Effector memory CD4-positive, alpha-beta T cell (primary cell): Measurements from ENCODE around the gene IFNAR2.

Source experiments
- DNase-seq, 3 donors: peaks; one replicate each; pipeline ENCODE4 v3.0.0-alpha.2; 2020
- H3K27ac ChIP-seq: 2 replicates; pipeline ENCODE4 v1.7.0; 2013; ENCODE audit warnings: mild to moderate bottlenecking, low read length, moderate library complexity; ENCODE audit not compliant: insufficient read depth, poor library complexity, severe bottlenecking
- H3K27me3 ChIP-seq: replicated peaks from 2 replicates; pipeline ENCODE4 v1.7.0; 2013; ENCODE audit warnings: mild to moderate bottlenecking, low read length; ENCODE audit not compliant: insufficient read depth, control insufficient read depth, poor library complexity, severe bottlenecking
- H3K36me3 ChIP-seq: 2 replicates; pipeline ENCODE4 v1.7.0; 2013; ENCODE audit warnings: mild to moderate bottlenecking, low read length, moderate library complexity; ENCODE audit not compliant: control insufficient read depth, insufficient read depth
- H3K4me1 ChIP-seq: 2 replicates; pipeline ENCODE4 v1.7.0; 2013; ENCODE audit warnings: low read length, mild to moderate bottlenecking; ENCODE audit not compliant: control insufficient read depth, insufficient read depth, poor library complexity, severe bottlenecking
- H3K4me3 ChIP-seq: 2 replicates; pipeline ENCODE4 v1.7.0; 2013; ENCODE audit warnings: low read length, low read depth, mild to moderate bottlenecking; ENCODE audit not compliant: insufficient read depth, poor library complexity, severe bottlenecking
- H3K9me3 ChIP-seq: 2 replicates; pipeline ENCODE4 v1.7.0; 2013; ENCODE audit warnings: mild to moderate bottlenecking, low read length, moderate library complexity; ENCODE audit not compliant: control insufficient read depth

The IFNAR2 gene

GRCh38 chr21:33262921-33263320 is 33.2 kb downstream of the IFNAR2 start:
- H3K4me1 ChIP-seq, result peaks cover 23% of the 10 kb centered on the region
- peaks cover 11% of the 10 kb centered on the region for H3K36me3 ChIP-seq
- H3K27ac ChIP-seq, result no peak overlapping the region
- no peak for DNase-seq
- H3K9me3 ChIP-seq, result no peaks in the 10 kb centered on the region
- no peaks in the 10 kb centered on the region for H3K27me3 ChIP-seq
- H3K4me3 ChIP-seq, result no peak overlapping the region

- H3K4me1 ChIP-seq, result peaks cover 36% of the 10 kb centered on the region
- H3K4me3 ChIP-seq, result no peak overlapping the region
- no peaks in the 10 kb centered on the region for H3K27me3 ChIP-seq
- H3K27ac ChIP-seq, result no peak overlapping the region
- no peaks in the 10 kb centered on the region for H3K9me3 ChIP-seq
- DNase-seq, result no peak
- peaks cover 11% of the 10 kb centered on the region for H3K36me3 ChIP-seq
Measured at GRCh38 chr21:33264561-33264960, 34.8 kb downstream of the IFNAR2 start.

GRCh38 chr21:33265664-33266049 is 35.9 kb downstream of the IFNAR2 start:
- Histone ChIP-seq H3K27ac (peak overlapping the region; percentile 76), H3K9me3 (no peaks in the 10 kb centered on the region), H3K4me3 (peak overlapping the region; percentile 69), H3K4me1 (peaks cover 30% of the 10 kb centered on the region), H3K36me3 (peaks cover 11% of the 10 kb centered on the region), H3K27me3 (no peaks in the 10 kb centered on the region)
- DNase-seq, result peak in 1 of 3 donors; percentile 12

GRCh38 chr21:33266050-33266788 is 36.5 kb downstream of the IFNAR2 start, which contains the start of gene IL10RB:
TSS of gene IL10RB (plus strand) at chr21:33266367. CDS start at chr21:33266466, 99 bp downstream.
- Histone ChIP-seq H3K4me3 (peak within 1 kb of the TSS; percentile 69), H3K27me3 (no peaks in the 10 kb centered on the region), H3K4me1 (peaks cover 30% of the 10 kb centered on the region)

DNA sequence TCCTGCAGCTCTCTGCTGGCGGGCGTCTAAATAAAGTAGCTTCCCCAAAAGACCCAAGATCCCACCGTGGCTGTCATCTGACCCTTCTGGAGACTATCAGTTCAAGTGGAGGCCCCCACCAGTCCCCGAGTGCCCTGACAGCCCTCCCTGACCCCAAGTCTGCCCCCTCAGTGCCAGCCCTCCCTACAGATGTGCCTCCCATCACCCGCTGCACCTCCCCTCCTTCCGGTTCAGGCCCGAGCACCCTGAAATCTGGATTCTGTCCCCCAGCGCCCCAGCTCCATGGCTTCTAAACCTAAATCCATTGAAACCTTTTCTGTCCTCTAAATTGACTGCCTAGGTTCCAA is 37.0 kb downstream of the IFNAR2 start:
- peaks cover 27% of the 10 kb centered on the region for H3K4me1 ChIP-seq
- peak overlapping the region; percentile 69 for H3K4me3 ChIP-seq
- H3K27ac ChIP-seq, result peak overlapping the region; percentile 76
- no peaks in the 10 kb centered on the region for H3K27me3 ChIP-seq
- no peaks in the 10 kb centered on the region for H3K9me3 ChIP-seq
- H3K36me3 ChIP-seq, result peaks cover 11% of the 10 kb centered on the region
- peak in 1 of 3 donors; percentile 16 for DNase-seq

More at GRCh38 chr21:33266050-33266788, 36.5 kb downstream of the IFNAR2 start, which contains the start of gene IL10RB:
- Histone ChIP-seq H3K36me3 (peaks cover 11% of the 10 kb centered on the region), H3K27ac (peak within 1 kb of the TSS; percentile 76), H3K9me3 (no peaks in the 10 kb centered on the region)
- peak; percentile 55 to 68 (median 64) for DNase-seq

DNA sequence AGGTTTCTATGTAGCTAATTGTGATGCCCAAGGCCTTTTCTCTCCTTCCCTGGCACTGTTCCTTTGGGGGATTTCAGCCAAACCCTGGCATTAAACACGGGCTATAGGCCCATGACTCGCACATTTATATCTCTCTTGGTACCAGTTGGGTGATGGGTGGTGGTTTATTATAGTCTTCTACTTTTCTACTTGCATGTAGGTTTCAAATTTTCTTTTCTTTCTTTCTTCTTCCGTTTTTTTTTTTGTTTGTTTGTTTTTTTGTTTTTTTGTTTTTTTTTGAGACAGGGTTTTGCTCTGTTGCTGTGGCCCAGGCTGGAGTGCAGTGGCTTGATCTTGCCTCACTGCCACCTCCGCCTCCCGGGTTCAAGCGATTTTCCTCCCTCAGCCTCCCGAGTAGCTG is 37.5 kb downstream of the IFNAR2 start:
- DNase-seq, result no peak
- Histone ChIP-seq H3K36me3 (peaks cover 11% of the 10 kb centered on the region), H3K27me3 (no peaks in the 10 kb centered on the region), H3K4me1 (peaks cover 27% of the 10 kb centered on the region), H3K4me3 (peak overlapping the region; percentile 69), H3K27ac (peak overlapping the region; percentile 76), H3K9me3 (no peaks in the 10 kb centered on the region)

- DNase-seq, result no peak
- Histone ChIP-seq H3K4me1 (peaks cover 27% of the 10 kb centered on the region), H3K4me3 (peak overlapping the region; percentile 9), H3K36me3 (peaks cover 14% of the 10 kb centered on the region), H3K27ac (peak overlapping the region; percentile 54), H3K9me3 (no peaks in the 10 kb centered on the region), H3K27me3 (no peaks in the 10 kb centered on the region)
Measured at GRCh38 chr21:33268393-33268736, 38.6 kb downstream of the IFNAR2 start.

DNA sequence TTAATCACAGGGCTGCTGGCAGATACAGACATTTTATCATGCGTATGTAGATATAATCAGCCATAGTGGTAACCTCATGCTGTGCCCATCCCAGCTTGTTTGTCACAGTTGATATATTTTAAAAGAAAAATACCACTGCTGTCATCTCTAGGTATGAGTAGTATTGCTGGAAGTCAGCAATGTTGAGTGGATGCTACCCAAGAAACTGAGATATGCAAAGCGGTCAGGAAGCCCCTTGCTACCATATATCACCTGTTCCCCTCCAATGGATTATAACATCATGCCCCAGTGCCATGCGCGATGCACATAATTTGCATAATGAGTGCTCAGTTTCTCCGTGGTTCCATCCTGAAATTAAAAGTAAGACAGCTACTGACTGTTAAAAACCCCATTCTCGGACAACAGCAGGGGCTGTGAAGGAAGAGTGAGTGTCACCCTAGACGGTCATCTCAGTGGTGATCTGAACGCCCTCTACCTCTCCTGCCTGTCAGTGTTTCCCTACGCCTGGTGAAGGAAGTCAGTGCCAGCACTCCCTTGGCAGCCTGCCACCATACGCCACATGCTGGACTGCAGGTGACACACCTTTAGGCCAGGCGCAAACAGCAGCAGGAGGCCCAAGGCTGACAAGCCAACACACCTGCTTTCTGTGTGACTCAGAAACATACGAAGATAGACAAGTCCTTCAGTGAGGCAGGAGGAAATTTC is 39.2 kb downstream of the IFNAR2 start:
- peaks cover 15% of the 10 kb centered on the region for H3K36me3 ChIP-seq
- peak overlapping the region; percentile 54 for H3K27ac ChIP-seq
- no peaks in the 10 kb centered on the region for H3K27me3 ChIP-seq
- peak; percentile 11 to 30 (median 27) for DNase-seq
- H3K4me3 ChIP-seq, result peak overlapping the region; percentile 9
- H3K9me3 ChIP-seq, result no peaks in the 10 kb centered on the region
- peaks cover 27% of the 10 kb centered on the region for H3K4me1 ChIP-seq

DNA sequence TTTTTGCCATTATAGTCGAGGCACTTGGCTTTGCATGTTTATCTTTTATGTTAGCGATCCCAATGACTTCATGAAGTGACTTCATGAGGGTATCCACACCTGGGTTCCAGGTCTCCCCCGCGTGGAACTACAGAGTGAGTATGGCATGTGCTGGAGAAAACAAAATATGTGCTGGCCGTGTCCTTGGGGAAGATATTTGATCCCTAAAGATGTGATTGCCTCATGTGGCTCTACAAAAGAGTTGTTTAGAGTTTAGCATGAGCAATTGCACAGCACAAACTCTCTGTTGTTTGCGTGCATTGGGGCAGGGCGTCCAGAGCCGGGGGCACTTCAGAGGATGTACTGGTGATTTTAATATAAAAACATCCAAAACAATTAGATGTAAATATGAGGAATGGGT is 41.2 kb downstream of the IFNAR2 start:
- Histone ChIP-seq H3K36me3 (peaks cover 18% of the 10 kb centered on the region), H3K4me3 (no peak overlapping the region), H3K27ac (no peak overlapping the region), H3K27me3 (no peaks in the 10 kb centered on the region), H3K4me1 (peaks cover 22% of the 10 kb centered on the region), H3K9me3 (no peaks in the 10 kb centered on the region)
- DNase-seq, result no peak

DNA sequence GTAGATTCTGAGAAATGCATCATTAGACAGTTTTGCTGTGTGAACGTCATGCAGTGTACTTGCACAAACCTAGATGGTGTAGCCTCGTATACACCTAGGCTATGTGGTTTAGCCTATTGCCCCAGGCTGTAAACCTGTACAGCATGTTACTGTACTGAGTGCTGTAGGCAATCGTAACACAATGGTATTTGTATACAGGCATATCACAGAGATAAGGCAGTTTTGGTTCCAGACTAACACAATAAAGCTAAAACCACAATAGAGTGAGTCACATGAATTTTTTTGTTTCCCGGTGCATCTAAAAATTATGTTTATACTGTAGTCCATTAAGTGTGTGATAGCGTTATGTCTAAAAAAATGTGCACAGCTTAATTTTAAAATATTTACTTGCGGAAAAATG is 43.3 kb downstream of the IFNAR2 start:
- Histone ChIP-seq H3K4me3 (no peak overlapping the region), H3K4me1 (peaks cover 14% of the 10 kb centered on the region), H3K27ac (no peak overlapping the region), H3K36me3 (peaks cover 23% of the 10 kb centered on the region), H3K27me3 (no peaks in the 10 kb centered on the region), H3K9me3 (no peaks in the 10 kb centered on the region)
- DNase-seq, result no peak
